ENCODE measurements around the gene FNDC3A. TPM values are rescaled to one million over a fixed set of nuclear protein-coding genes. Genes with fewer than 3 reads are reported as not detected.

Gene FNDC3A
- total and polyA plus RNA-seq, 12 donors = 24.4 to 91.2 (median 62.4) TPM

- intact Hi-C loops (cut with DNase I) = no loop called here
- TF ChIP-seq POLR2A (IDR thresholded peaks at IDR 0.05) = no peak
- TF ChIP-seq, protein P1, sequence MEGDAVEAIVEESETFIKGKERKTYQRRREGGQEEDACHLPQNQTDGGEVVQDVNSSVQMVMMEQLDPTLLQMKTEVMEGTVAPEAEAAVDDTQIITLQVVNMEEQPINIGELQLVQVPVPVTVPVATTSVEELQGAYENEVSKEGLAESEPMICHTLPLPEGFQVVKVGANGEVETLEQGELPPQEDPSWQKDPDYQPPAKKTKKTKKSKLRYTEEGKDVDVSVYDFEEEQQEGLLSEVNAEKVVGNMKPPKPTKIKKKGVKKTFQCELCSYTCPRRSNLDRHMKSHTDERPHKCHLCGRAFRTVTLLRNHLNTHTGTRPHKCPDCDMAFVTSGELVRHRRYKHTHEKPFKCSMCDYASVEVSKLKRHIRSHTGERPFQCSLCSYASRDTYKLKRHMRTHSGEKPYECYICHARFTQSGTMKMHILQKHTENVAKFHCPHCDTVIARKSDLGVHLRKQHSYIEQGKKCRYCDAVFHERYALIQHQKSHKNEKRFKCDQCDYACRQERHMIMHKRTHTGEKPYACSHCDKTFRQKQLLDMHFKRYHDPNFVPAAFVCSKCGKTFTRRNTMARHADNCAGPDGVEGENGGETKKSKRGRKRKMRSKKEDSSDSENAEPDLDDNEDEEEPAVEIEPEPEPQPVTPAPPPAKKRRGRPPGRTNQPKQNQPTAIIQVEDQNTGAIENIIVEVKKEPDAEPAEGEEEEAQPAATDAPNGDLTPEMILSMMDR (IDR thresholded peaks at IDR 0.05) = no peak
- Histone ChIP-seq H3K4me3 (no peak overlapping the region), H3K4me1 (replicated peaks in 1 of 2) (no peaks in the 10 kb centered on the region), H3K36me3 (replicated peaks in 1 of 2) (no peaks in the 10 kb centered on the region), H3K9me3 (replicated peaks in 1 of 3) (no peaks in the 10 kb centered on the region), H3K27ac (no peak overlapping the region), H3K27me3 (no peaks in the 10 kb centered on the region)
- WGBS, 4 donors = 94 to 100% (median 98%) methylated on average over 3 of the region's 3 CpGs
- no peak for DNase-seq
These were observed 65.2 kb downstream of the FNDC3A start for GRCh38 chr13:49040872-49041271.

DNA sequence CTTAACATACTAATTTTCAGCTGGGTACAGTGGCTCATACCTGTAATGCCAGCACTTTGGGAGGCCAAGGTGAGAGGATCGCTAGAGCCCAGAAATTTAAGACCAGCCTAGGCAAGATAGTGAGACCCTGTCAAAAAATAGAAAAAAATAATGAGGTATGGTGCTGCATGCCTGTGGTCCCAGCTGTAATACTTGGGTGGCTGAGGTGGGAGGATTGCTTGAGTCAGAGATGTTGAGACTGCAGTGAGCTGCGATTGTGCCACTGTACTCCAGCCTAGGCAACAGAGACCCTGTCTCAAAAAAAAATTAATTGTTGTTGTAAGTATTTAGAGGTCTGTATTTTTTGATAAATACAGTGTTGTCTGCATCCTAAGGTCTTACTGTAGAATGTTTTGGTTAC is 66.8 kb downstream of the FNDC3A start:
- H3K4me1 ChIP-seq (replicated peaks in 1 of 2) = no peaks in the 10 kb centered on the region
- no peaks in the 10 kb centered on the region for H3K27me3 ChIP-seq
- no peaks in the 10 kb centered on the region for H3K9me3 ChIP-seq (replicated peaks in 1 of 3)
- intact Hi-C loops (cut with DNase I) = no loop called here
- WGBS, 4 donors = 92 to 99% (median 95%) methylated on average over 2 of the region's 2 CpGs
- DNase-seq = no peak
- H3K36me3 ChIP-seq (replicated peaks in 1 of 2) = no peaks in the 10 kb centered on the region
- H3K27ac ChIP-seq = no peak overlapping the region
- no peak overlapping the region for H3K4me3 ChIP-seq
- no peak for TF ChIP-seq POLR2A (IDR thresholded peaks at IDR 0.05)
- TF ChIP-seq, protein P1 (IDR thresholded peaks at IDR 0.05) = no peak

DNA sequence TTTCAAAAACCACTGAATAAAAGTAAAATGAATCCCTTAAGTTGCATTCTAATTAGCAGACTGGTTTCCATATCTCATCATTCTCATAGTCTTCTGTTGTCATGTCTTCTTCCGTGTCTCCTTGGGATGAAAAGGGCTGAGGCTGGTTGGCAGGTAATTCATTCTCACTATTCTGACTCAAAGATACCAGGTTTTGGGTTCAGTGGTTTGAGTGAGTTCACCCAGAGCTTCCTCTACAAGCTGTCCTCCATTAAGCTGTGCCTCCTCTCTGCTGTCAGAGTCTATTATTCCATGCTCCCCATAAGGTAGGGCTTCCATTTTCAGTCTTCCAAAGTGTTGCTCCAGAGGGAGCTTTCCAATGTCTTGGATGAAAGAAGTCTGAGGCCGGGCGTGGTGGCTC is 68.3 kb downstream of the FNDC3A start:
- DNase-seq = no peak
- H3K4me3 ChIP-seq = no peak overlapping the region
- no peaks in the 10 kb centered on the region for H3K36me3 ChIP-seq (replicated peaks in 1 of 2)
- intact Hi-C loops (cut with DNase I) = no loop called here
- 61 to 100% (median 73%) methylated on average over 3 of the region's 3 CpGs for WGBS, 4 donors
- H3K27ac ChIP-seq = no peak overlapping the region
- no peaks in the 10 kb centered on the region for H3K27me3 ChIP-seq
- no peaks in the 10 kb centered on the region for H3K9me3 ChIP-seq (replicated peaks in 1 of 3)
- TF ChIP-seq, protein P1 (IDR thresholded peaks at IDR 0.05) = no peak
- TF ChIP-seq POLR2A (IDR thresholded peaks at IDR 0.05) = no peak
- no peaks in the 10 kb centered on the region for H3K4me1 ChIP-seq (replicated peaks in 1 of 2)

DNA sequence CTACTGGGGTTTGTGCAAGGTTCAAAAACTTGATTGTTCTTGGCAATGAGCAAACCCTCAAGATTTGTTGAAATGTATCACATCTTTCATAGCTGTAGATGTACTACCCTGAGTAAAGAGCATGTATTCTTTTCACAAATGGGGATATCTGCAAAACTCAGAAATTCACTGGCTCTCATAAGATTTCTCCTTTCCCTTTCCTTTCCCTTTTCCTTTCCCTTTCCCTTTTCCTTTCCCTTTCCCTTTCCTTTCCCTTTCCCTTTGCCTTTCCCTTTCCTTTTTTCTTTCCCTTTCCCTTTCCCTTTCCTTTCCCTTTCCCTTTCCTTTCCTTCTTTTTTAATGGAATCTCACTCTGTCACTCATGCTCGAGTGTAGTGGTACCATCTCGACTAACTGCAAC is 69.1 kb downstream of the FNDC3A start:
- no peaks in the 10 kb centered on the region for H3K4me1 ChIP-seq (replicated peaks in 1 of 2)
- no peaks in the 10 kb centered on the region for H3K36me3 ChIP-seq (replicated peaks in 1 of 2)
- no peak overlapping the region for H3K27ac ChIP-seq
- no peaks in the 10 kb centered on the region for H3K27me3 ChIP-seq
- DNase-seq = no peak
- no peaks in the 10 kb centered on the region for H3K9me3 ChIP-seq (replicated peaks in 1 of 3)
- intact Hi-C loops (cut with DNase I) = no loop called here
- no peak overlapping the region for H3K4me3 ChIP-seq
- TF ChIP-seq, protein P1 (IDR thresholded peaks at IDR 0.05) = no peak
- no peak for TF ChIP-seq POLR2A (IDR thresholded peaks at IDR 0.05)
- WGBS, 4 donors = 95 to 100% (median 98%) methylated on average over 2 of the region's 2 CpGs
